A549 (cell line): ENCODE data around the gene FBXO7. TPM values are rescaled to one million over a fixed set of nuclear protein-coding genes. Genes with fewer than 3 reads are reported as not detected.

Source experiments
- ATAC-seq, 2 experiments: fragments of 200-7000 bp in 1 of 2; fragments of >200 bp in 1 of 2; cut with Nextera tagmentation in 1 of 2; cut with Tn5 transposase in 1 of 2; 3 replicates each; pipeline versions ENCODE4 v1.8.0 to v1.9.1; 2018 to 2020; ENCODE audit warnings: mild to moderate bottlenecking in 1 of 2, moderate library complexity in 1 of 2
- CTCF ChIA-PET: fragments of 300-600 bp; sonication (Branson Sonifier 250); formaldehyde crosslinking; extraction: SDS; loops from one replicate; lab custom pipeline; 2021; ENCODE audit warnings: antibody characterized with exemption, inconsistent platforms; lab: Yijun Ruan, JAX
- POLR2A ChIA-PET: fragments of 350-600 bp; formaldehyde crosslinking; extraction: SDS; loops from one replicate; lab custom pipeline; 2021; ENCODE audit warnings: antibody characterized with exemption, inconsistent platforms; lab: Yijun Ruan, JAX
- DNase-seq, 2 experiments: peaks; one replicate each; pipeline versions ENCODE4 v3.0.0 to v3.0.0-alpha.2; 2011 to 2016; ENCODE audit warnings: low read depth in 1 of 2, low spot score in 1 of 2
- FAIRE-seq: peaks from 2 replicates; lab custom pipeline; 2011; peaks lifted over from hg19 to GRCh38; lab: Jason Lieb, UNC
- H3K27ac ChIP-seq, 2 experiments: fragments of >200 bp; sonication (Bioruptor Twin); formaldehyde crosslinking; 3 replicates each; pipeline ENCODE4 v1.5.1; 2016 to 2017
- H3K4me1 ChIP-seq: fragments of >200 bp; sonication (Bioruptor Twin); formaldehyde crosslinking; 3 replicates; pipeline ENCODE4 v1.6.1; 2016
- H3K4me2 ChIP-seq: fragments of >200 bp; sonication (Bioruptor Twin); formaldehyde crosslinking; 3 replicates; pipeline ENCODE4 v1.6.1; 2016
- H3K4me3 ChIP-seq: fragments of >200 bp; sonication (Bioruptor Twin); formaldehyde crosslinking; 3 replicates; pipeline ENCODE4 v1.5.1; 2016
- H3K9me3 ChIP-seq: fragments of >200 bp; sonication (Bioruptor Twin); formaldehyde crosslinking; 3 replicates; pipeline ENCODE4 v1.6.1; 2016
- CBX2 ChIP-seq: fragments of 200-600 bp; sonication (generic); IDR thresholded peaks from 2 replicates; pipeline ENCODE4 v1.6.1; 2016; ENCODE audit warnings: low read depth, mild to moderate bottlenecking, borderline replicate concordance
- CEBPB ChIP-seq, 2 experiments: fragments of >200 bp in 1 of 2; sonication (Bioruptor Twin) in 1 of 2; formaldehyde crosslinking in 1 of 2; IDR thresholded peaks; 2 replicates each; pipeline ENCODE4 v1.6.1; 2012 to 2016
- CHD2 ChIP-seq: fragments of 150-350 bp; IDR thresholded peaks from 2 replicates; pipeline ENCODE4 v1.6.1; 2014; ENCODE audit warnings: low read length; ENCODE audit not compliant: partially characterized antibody
- EHF ChIP-seq: fragments of 250-450 bp; sonication (Bioruptor Pico); IDR thresholded peaks from 2 replicates; pipeline ENCODE4 v1.5.0; 2020; ENCODE audit warnings: mild to moderate bottlenecking
- EHMT2 ChIP-seq: fragments of 200-600 bp; sonication (generic); IDR thresholded peaks from 2 replicates; pipeline ENCODE4 v1.6.1; 2016; ENCODE audit warnings: antibody characterized with exemption, low read depth, mild to moderate bottlenecking, moderate library complexity
- FOSL2 ChIP-seq, 2 experiments: fragments of 450-650 bp in 1 of 2; fragments of >200 bp in 1 of 2; sonication (Bioruptor Twin) in 1 of 2; formaldehyde crosslinking; IDR thresholded peaks; 2 replicates each; pipeline versions ENCODE4 v1.5.0 to v1.6.1; 2016 to 2020; ENCODE audit warnings: mild to moderate bottlenecking in 1 of 2, moderate library complexity in 1 of 2
- MYC ChIP-seq: IDR thresholded peaks from 2 replicates; pipeline ENCODE4 v1.6.1; 2012; ENCODE audit warnings: mild to moderate bottlenecking, inconsistent platforms, low read length, improper control_type of control experiment, borderline replicate concordance
- NFE2L2 ChIP-seq: fragments of 150-350 bp; conservative IDR thresholded peaks from 2 replicates; pipeline ENCODE4 v1.6.1; 2014; ENCODE audit warnings: low read length
- SMC3 ChIP-seq: fragments of >200 bp; sonication (Bioruptor Twin); formaldehyde crosslinking; IDR thresholded peaks from 3 replicates; pipeline ENCODE4 v1.6.1; 2018; ENCODE audit warnings: inconsistent platforms
- TP53 ChIP-seq: fragments of 250-450 bp; sonication (Bioruptor Pico); IDR thresholded peaks from 2 replicates; pipeline ENCODE4 v1.5.0; 2021; ENCODE audit warnings: mild to moderate bottlenecking, moderate library complexity
- ZC3H11A ChIP-seq: fragments of 450-650 bp; IDR thresholded peaks from 2 replicates; pipeline ENCODE4 v1.6.1; 2014; ENCODE audit warnings: antibody characterized with exemption, mild to moderate bottlenecking
- ZFP36 ChIP-seq: fragments of 450-650 bp; IDR thresholded peaks from 2 replicates; pipeline ENCODE4 v1.6.1; 2014; ENCODE audit warnings: borderline replicate concordance; ENCODE audit not compliant: partially characterized antibody
- ZNF302 ChIP-seq: fragments of 250-450 bp; sonication (Bioruptor Pico); IDR thresholded peaks from 2 replicates; pipeline ENCODE4 v1.9.0; 2021; ENCODE audit warnings: inconsistent platforms, mild to moderate bottlenecking, moderate library complexity
- ZSCAN20 ChIP-seq: fragments of 250-450 bp; sonication (Bioruptor Pico); IDR thresholded peaks from 2 replicates; pipeline ENCODE4 v1.8.0; 2022; ENCODE audit warnings: mild to moderate bottlenecking, moderate library complexity
- WGBS: methylation state at CpG from one replicate; pipeline ENCODE4 v1.1.6; 2017; ENCODE audit errors: missing lambda C conversion rate; 5-methylcytosine and 5-hydroxymethylcytosine counted together
- polyA plus RNA-seq, 4 experiments: library from polyadenylated mRNA; depleted of rRNA in 3 of 4; stranded (reverse); fragments of >200 nt; fragmentation: RNase III in 1 of 4; extraction: RNeasy Plus Mini Kit Qiagen cat#74134 plus additional on column Dnase treatment in 1 of 4; gene quantifications; 2 replicates in 3 of 4; 3 replicates in 1 of 4; pipeline ENCODE4 v1.2.3, GENCODE V29; 2011 to 2017
- TF ChIP-seq, protein P1 (sequence below): fragments of >200 bp; sonication (Bioruptor Twin); formaldehyde crosslinking; IDR thresholded peaks from 3 replicates; pipeline ENCODE4 v1.5.1; 2016
- TF ChIP-seq, protein P2 (sequence below): IDR thresholded peaks from 2 replicates; pipeline ENCODE4 v1.6.1; 2012; ENCODE audit warnings: low read depth, borderline replicate concordance
- TF ChIP-seq, protein P3 (sequence below): fragments of >200 bp; sonication (Bioruptor Twin); formaldehyde crosslinking; IDR thresholded peaks from 3 replicates; pipeline ENCODE4 v1.6.1; 2016
- TF ChIP-seq, protein P4 (sequence below): fragments of 250-450 bp; sonication (Bioruptor Pico); IDR thresholded peaks from 2 replicates; pipeline ENCODE4 v1.5.0; 2020; ENCODE audit warnings: low read depth, mild to moderate bottlenecking, moderate library complexity

Gene FBXO7
- polyA plus RNA-seq, 2 of the 4 experiments (the other 2 are of a cell fraction) = 58.0 to 131 TPM

DNA sequence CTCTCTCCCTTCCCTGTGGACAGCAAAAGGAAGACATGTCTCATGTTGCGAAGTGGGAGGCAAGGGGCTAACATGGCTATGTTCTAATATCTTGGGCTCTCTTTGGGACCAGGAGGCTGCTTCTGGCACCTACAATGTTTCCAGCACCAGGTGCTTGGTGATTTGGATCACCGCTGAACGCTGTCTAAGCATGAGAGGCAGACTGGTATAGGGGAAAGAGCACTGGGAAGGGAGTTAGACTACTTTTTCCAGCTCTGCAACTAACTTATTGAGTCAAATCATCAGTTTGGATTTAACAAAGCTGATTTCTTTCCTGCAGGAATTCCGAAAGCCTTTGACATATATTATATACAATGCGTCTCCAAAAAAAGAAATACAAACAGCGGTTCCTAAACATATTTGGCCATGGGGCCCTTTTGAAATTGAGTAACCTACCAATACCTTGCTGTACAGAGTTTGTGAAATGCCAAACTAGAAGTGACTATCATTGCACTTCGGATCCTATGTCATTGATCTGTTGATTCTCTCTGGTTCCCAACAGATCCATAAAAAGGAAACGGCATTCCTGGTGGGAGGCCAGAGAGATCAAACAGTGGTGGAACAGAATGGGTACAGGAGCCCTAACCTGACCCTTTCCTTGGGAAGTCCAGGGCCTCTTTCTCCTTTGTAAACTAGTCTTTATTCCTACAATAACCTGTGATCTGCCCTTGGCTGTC lies 37.8 kb downstream of the FBXO7 start:
- no peak for DNase-seq
- TF ChIP-seq TP53 (CRISPR knock-in tag) = no peak
- TF ChIP-seq, protein P1, sequence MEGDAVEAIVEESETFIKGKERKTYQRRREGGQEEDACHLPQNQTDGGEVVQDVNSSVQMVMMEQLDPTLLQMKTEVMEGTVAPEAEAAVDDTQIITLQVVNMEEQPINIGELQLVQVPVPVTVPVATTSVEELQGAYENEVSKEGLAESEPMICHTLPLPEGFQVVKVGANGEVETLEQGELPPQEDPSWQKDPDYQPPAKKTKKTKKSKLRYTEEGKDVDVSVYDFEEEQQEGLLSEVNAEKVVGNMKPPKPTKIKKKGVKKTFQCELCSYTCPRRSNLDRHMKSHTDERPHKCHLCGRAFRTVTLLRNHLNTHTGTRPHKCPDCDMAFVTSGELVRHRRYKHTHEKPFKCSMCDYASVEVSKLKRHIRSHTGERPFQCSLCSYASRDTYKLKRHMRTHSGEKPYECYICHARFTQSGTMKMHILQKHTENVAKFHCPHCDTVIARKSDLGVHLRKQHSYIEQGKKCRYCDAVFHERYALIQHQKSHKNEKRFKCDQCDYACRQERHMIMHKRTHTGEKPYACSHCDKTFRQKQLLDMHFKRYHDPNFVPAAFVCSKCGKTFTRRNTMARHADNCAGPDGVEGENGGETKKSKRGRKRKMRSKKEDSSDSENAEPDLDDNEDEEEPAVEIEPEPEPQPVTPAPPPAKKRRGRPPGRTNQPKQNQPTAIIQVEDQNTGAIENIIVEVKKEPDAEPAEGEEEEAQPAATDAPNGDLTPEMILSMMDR = no peak
- no peak for ATAC-seq
- Histone ChIP-seq H3K9me3 (no peaks in the 10 kb centered on the region), H3K4me3 (no peak overlapping the region), H3K27ac (no peak overlapping the region), H3K4me2 (no peak overlapping the region), H3K4me1 (no peaks in the 10 kb centered on the region)
- ChIA-PET POLR2A (no interaction called here), CTCF (interaction anchor here (0.6 kb wide), 1 partner anchor 373 kb away, joined by 3 read pairs; no protein-coding TSS in a partner anchor)
- 81% methylated on average over 8 of the region's 8 CpGs for WGBS
- FAIRE-seq = no peak

- WGBS = 100% methylated on average over 2 of the region's 2 CpGs
- no peak for ATAC-seq
- no peak for DNase-seq
- Histone ChIP-seq H3K4me3 (no peak overlapping the region), H3K4me1 (no peaks in the 10 kb centered on the region), H3K4me2 (no peak overlapping the region), H3K9me3 (no peaks in the 10 kb centered on the region), H3K27ac (no peak overlapping the region)
- CTCF ChIA-PET = no interaction called here
- POLR2A ChIA-PET = no interaction called here
- TF ChIP-seq ZSCAN20 (no peak), ZNF302 (no peak), CBX2 (no peak), MYC (no peak), CHD2 (no peak), FOSL2 (IDR thresholded peaks at IDR 0.05) (no peak), FOSL2 (CRISPR knock-in tag; IDR thresholded peaks at IDR 0.05) (no peak), ZFP36 (no peak), ZC3H11A (no peak), CEBPB (IDR thresholded peaks at IDR 0.05) (no peak)
- TF ChIP-seq, protein P2, sequence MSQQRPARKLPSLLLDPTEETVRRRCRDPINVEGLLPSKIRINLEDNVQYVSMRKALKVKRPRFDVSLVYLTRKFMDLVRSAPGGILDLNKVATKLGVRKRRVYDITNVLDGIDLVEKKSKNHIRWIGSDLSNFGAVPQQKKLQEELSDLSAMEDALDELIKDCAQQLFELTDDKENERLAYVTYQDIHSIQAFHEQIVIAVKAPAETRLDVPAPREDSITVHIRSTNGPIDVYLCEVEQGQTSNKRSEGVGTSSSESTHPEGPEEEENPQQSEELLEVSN = no peak
- TF ChIP-seq, protein P3, sequence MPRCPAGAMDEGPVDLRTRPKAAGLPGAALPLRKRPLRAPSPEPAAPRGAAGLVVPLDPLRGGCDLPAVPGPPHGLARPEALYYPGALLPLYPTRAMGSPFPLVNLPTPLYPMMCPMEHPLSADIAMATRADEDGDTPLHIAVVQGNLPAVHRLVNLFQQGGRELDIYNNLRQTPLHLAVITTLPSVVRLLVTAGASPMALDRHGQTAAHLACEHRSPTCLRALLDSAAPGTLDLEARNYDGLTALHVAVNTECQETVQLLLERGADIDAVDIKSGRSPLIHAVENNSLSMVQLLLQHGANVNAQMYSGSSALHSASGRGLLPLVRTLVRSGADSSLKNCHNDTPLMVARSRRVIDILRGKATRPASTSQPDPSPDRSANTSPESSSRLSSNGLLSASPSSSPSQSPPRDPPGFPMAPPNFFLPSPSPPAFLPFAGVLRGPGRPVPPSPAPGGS = no peak
- FAIRE-seq = no peak
Observed at GRCh38 chr22:32515084-32515483, 40.5 kb downstream of the FBXO7 start.

DNA sequence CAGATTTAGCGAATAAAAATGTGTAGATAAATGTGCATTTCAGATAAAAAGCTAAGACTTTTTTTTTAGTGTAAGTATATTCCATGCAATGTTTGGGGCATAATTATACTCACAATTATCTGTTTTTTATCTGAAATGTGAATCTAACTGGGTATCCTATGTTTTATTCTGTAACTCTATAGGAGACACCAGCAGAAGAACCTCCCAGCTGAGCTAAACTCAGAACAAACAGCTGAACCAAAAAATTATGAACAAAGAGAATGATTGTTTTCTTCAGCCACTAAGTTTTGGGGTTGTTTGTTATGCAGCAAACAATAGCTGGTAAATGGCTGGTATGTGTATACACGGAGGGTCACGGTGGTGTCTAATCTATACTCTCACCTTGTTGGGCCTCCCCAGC lies 42.9 kb downstream of the FBXO7 start:
- no peak for ATAC-seq
- ChIA-PET CTCF (interaction anchor here (1.2 to 3.7 kb wide), 3 partner anchors 9 to 279 kb away, joined by 3 to 25 read pairs (median 5); no protein-coding TSS in a partner anchor), POLR2A (no interaction called here)
- Histone ChIP-seq H3K9me3 (no peaks in the 10 kb centered on the region), H3K4me2 (no peak overlapping the region), H3K27ac (no peak overlapping the region), H3K4me1 (no peaks in the 10 kb centered on the region), H3K4me3 (no peak overlapping the region)
- 80% methylated on average over 3 of the region's 3 CpGs for WGBS
- DNase-seq = no peak
- no peak for FAIRE-seq
- TF ChIP-seq SMC3 (no peak), EHF (CRISPR knock-in tag) (no peak), NFE2L2 (no peak), EHMT2 (no peak)
- TF ChIP-seq, protein P4, sequence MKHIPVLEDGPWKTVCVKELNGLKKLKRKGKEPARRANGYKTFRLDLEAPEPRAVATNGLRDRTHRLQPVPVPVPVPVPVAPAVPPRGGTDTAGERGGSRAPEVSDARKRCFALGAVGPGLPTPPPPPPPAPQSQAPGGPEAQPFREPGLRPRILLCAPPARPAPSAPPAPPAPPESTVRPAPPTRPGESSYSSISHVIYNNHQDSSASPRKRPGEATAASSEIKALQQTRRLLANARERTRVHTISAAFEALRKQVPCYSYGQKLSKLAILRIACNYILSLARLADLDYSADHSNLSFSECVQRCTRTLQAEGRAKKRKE = no peak
- TF ChIP-seq, protein P1 = no peak
